Stimulated activated CD4-positive, alpha-beta T cell treated with anti-CD3 and anti-CD28 coated beads, Interleukin-4, amount 100 ng/mL, for 1 hour (primary cell): ENCODE measurements around the gene GASK1A.
A peak's percentile ranks its signal among the peaks of the same experiment; 100 is the strongest.

Experiments used
- DNase-seq: peaks from one replicate; pipeline ENCODE4 v3.0.0-alpha.2; 2020

Gene GASK1A

DNA sequence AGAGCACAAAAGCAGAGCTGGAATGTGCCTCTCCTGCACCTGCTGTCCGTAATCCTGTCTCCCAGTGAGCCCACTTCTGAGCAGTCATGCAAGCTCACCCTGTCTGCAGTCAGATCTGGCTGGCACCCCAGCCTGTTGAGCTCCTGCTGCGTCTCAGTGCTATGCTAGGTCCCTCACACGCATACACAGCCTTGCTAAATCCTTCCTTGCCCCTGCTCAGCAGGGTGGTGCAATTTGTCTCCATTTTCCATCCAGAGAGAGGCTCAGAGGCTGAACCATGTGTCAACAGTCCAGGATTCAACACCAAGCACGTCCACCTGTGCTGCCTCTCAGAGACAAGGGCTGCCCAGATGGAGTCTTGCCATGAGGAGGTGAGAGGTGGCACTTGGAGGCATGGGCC is 115.7 kb downstream of the GASK1A start:
- DNase-seq: no peak

DNA sequence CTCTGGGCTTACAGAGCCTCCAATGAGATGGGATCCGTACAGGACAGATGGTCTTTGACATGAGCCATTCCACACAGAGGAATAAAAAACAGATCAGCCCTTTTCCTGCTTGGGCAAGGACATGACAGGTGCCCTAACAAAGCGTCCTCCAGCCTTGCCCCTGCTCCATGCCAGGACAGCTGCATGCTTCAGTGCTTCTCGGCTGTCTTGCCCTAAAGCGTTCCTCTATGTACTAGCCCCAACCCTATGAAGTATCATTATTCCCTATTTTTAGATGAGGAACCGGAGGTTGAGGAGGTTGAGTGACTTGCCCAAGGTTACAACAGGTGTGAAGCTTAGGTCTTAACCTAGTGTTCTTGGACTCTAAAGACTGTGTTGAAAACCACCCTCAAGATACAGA is 116.3 kb downstream of the GASK1A start:
- DNase-seq: no peak

DNA sequence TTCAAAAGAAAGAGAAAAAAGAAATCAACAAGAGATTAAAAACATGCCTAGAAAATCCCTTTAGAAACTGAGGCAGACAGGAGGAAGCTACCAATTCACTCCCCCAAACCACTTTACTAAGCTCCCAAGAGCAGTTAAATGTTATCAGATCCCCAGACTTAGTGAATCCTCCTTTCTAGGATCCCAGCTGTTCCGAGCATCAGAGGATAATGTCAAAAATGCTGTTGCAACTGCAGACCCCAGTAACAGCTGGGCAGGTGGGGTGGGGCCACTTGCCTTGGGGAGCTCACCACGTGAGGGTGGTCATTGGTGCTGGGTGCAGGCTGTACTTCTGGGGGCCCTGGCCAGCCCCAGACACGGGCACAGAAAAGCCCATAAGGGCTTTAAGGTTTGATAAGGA is 117.7 kb downstream of the GASK1A start:
- DNase-seq: no peak

DNA sequence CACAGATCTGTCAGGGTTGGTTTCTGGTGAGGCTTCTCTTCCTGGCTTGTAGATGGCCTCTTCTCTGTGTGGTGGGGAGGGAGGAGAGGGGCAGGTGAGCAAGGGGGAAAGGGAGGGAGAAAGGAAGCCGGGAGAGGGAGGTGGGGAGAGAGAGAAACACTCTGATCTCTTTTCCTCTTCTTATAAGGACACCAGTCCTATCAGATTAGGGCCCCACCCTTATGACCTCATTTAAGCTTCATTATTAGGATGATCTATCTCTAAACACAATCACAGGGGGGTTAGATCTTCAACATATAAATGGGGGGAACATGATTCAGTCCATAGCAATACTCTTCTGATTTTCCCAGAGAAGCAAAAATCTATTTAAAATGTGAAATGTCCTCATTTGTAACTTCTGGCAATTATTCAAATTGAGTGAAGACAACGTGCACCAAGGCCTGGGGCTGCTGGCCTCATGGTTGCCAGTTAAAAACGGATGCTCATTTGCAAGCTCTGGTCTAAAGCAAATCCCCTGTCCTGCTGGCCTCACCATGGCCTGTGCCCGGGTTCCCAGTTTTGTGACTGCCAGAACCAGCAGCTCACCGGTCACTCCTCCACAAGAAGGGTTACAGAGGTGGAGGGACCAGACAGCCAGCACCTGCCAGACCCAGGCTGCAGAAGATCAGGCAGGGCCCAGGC is 118.4 kb downstream of the GASK1A start:
- no peak for DNase-seq

DNA sequence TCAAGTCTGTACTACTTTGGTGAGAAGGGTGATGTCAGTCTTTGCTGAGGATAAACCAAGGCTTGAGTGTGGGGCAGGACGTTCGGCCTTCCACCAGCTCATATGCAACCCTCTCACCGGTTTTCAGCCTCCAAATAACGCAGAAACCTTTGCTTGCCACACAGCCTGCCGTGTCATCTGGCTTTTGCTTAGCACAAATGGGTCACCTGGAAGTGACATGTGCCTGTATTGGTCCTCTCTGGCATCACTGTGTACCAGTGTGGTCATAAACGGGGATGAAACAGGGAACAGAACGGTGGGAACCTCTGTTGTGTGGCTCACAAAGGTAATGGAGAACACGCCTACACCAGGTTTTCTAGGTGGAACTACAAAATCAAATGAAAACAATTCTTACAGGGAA is 119.7 kb downstream of the GASK1A start:
- no peak for DNase-seq

DNA sequence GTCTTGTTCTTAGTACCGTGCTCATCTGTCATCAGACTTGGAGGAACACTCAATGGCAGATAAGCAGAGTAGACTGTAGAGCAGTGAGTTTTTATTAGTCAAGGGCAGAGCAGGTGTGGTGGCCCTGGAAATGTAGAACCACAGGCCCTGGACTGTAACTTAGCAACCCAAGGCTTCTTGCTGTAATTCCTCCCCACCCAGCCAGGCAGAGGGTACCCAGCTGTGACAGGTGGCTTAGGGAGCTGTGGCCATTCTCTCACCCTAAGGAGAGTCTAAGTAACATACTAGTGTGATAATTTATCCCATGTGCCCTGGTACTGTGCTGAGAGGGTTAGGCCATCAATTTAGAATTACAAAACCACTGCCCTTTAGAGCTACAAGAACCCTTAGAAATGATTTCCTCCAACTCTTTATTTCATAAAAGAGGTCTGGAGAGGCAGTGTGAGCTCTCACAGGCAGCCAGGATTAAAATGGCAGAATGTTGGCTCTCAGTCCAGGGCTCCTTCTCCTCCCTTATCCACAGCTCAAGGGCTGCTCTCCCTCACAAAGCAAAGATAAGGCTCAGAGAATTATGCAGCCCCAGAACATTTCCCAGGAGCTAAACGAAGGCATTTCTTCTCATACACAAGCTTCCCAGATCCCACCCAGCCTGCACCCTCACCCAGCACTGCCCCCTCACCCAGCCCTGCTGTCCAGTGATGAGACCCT is 123.8 kb downstream of the GASK1A start:
- DNase-seq: no peak

DNA sequence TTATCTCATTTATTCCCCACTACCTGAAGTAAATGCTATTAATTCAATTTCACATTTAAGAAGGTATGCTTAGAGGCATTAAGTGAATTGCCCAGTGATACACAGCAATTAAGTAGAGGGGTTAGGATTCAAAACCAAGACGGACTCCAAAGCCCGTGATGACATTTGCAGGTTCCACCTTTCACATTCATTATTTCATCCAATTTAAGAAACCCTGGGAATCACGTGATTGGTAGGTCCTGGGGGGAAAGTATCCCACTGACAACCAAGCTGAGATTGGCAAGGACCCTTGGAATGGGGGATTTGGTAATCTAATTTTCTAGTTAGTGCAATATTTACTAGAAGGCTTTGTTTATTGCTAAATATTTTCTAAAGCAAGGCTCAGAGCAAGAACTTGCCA is 124.9 kb downstream of the GASK1A start:
- no peak for DNase-seq

DNA sequence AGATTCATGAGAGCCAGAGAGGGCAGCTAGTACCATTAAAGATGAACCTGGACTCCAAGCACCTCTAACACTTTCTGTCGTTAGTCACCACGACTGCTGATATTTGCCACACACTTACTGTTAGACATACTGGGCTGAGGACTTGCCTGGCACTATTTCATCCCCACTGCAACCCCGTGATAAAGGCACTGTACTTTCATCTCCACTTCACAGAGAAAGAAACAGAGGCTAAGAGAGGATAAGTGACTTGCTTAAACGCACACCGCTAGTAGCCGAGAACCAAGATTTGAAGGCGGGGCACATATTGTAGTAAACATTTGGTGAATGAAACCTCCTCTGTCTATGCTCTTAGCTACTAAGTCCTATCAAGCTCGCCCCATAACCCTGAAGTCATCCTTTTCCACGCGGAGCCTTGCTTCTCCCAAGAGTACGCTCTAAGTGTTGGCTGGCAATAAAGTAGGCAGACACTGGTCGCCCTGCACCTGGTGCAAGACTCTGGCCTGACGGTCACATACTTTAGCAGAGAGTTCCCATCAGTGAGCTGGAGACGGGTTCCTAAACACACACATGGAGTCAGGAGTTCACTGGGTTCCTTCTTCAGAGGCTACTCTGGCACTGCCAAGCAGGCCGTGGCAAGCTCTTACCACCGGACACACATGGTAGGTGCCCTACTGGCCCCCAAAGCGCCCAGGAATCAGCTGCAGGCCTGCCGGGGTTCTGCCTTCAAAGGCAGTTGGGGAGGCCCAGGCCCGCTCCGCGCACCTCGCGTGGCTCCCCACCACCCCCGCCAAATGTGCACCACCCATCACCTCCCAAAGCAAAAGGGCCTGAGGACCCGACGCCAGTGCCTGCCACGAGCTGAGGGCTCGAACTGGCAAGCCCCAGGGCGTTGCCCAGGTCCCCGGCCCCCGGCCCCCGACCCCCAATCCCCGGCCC is 125.8 kb downstream of the GASK1A start:
- DNase-seq: peak; percentile 35

DNA sequence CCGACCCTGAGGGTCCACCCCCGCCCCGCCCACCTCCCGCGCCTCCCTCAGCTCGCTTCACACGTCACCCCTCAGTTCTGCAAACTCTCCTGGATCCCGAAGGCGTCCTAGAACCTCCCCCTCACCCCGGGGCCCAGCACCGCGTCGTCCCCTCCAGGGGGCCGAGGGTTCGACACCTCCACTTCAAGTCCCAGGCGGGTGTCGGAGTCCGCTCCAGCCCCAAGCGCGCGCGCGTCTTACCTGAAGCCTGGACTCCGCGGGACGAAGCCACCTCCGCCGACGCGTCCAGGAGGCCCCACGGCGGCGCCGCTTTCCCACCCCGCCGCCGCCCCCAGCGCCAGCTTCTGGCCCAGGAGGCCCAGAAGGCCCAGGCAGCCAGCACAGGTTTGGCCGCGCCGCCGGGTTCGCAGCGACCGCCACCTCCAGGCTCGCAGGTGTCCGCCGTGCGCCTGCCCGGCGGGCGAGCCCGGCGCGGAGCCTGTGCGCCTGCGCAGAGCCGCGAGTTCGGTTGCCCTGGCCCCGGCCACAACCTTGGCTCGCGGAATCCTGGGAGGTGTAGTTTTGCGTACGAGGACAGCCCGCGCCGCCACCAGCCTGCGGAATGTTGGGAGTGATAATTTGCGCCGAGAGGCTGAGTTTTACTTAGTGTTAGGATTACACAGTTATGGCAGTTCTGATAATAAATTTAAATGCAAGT is 126.6 kb downstream of the GASK1A start, which contains the start of gene POMGNT2:
Gene POMGNT2 (minus strand): TSS at position 484 of the 697 bp plus-strand sequence. CDS start 24,648 bp downstream, outside the sequence.
- DNase-seq: peak; percentile 90

DNA sequence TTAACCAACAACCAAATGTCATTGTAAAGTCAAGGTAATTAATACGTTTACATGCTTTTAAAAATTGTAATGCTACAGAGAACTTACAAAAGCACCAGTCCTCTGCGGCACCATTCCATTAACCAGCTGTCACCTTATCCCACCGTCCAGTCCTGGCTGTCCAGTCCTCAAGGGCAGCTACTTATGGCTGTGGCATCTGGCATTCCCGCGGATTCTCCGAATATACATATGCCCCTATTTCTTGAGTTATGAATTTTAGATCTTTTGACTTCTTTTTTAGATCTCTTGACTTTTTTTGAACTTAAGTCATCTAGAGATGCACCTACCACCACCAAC is 127.2 kb downstream of the GASK1A start:
- DNase-seq: no peak
